ENCODE data around the gene PAAF1. TPM values are rescaled to one million over a fixed set of nuclear protein-coding genes. Genes with fewer than 3 reads are reported as not detected.
A peak's percentile ranks its signal among the peaks of the same experiment; 100 is the strongest.

The PAAF1 gene
- total and polyA plus RNA-seq, 11 donors = 3.9 to 18.4 (median 11.4) TPM

GRCh38 chr11:73862986-73863385, 13.8 kb upstream of the PAAF1 start:
- H3K36me3 ChIP-seq = peaks cover 0 to 58% (median 34%) of the 10 kb centered on the region in 9 donors
- H3K27ac ChIP-seq = no peak overlapping the region
- no peak for TF ChIP-seq POLR2A (IDR thresholded peaks at IDR 0.05)
- no peak for TF ChIP-seq CTCF (IDR thresholded peaks at IDR 0.05)
- H3K27me3 ChIP-seq = no peaks in the 10 kb centered on the region
- peaks cover 0 to 11% (median 0%) of the 10 kb centered on the region in 12 donors for H3K4me1 ChIP-seq
- no peak overlapping the region for H3K4me3 ChIP-seq
- H3K9me3 ChIP-seq = no peaks in the 10 kb centered on the region
- DNase-seq = no peak
- 67 to 77% (median 70%) methylated on average over 4 of the region's 4 CpGs for WGBS, 4 donors
- ATAC-seq = no peak
- intact Hi-C loops (cut with DNase I) = no loop called here

- Histone ChIP-seq H3K36me3 (peaks cover 0 to 55% (median 30%) of the 10 kb centered on the region in 9 donors), H3K4me1 (peaks cover 0 to 11% (median 0%) of the 10 kb centered on the region in 12 donors), H3K27ac (peak overlapping the region in 8 of 12 donors; percentile 5 to 52 (median 37)), H3K9me3 (no peaks in the 10 kb centered on the region), H3K4me3 (no peak overlapping the region), H3K27me3 (no peaks in the 10 kb centered on the region)
- peak in 3 of 4 donors; percentile 21 to 58 (median 37) for ATAC-seq
- intact Hi-C loops (cut with DNase I) = no loop called here
- DNase-seq = no peak
- WGBS, 4 donors = 86 to 97% (median 91%) methylated on average over 5 of the region's 5 CpGs
- TF ChIP-seq CTCF (IDR thresholded peaks at IDR 0.05) (no peak), POLR2A (IDR thresholded peaks at IDR 0.05) (no peak)
These were observed 10.7 kb upstream of the PAAF1 start for GRCh38 chr11:73866095-73866579.

GRCh38 chr11:73866586-73866996, 10.2 kb upstream of the PAAF1 start:
- no peak overlapping the region for H3K4me3 ChIP-seq
- peak in 3 of 4 donors; percentile 65 to 81 (median 73) for ATAC-seq
- no peak for TF ChIP-seq CTCF (IDR thresholded peaks at IDR 0.05)
- TF ChIP-seq POLR2A (IDR thresholded peaks at IDR 0.05) = no peak
- no peaks in the 10 kb centered on the region for H3K27me3 ChIP-seq
- H3K4me1 ChIP-seq = peaks cover 0 to 11% (median 0%) of the 10 kb centered on the region in 12 donors
- intact Hi-C loops (cut with DNase I) = no loop called here
- WGBS, 4 donors = 29 to 52% (median 45%) methylated on average over 2 of the region's 2 CpGs
- no peaks in the 10 kb centered on the region for H3K9me3 ChIP-seq
- peaks cover 0 to 55% (median 30%) of the 10 kb centered on the region in 9 donors for H3K36me3 ChIP-seq
- H3K27ac ChIP-seq = peak overlapping the region in 9 of 12 donors; percentile 5 to 55 (median 35)
- peak in 2 of 5 donors; percentile 38 to 61 for DNase-seq

- WGBS, 4 donors = 38 to 52% (median 48%) methylated on average over 1 of the region's 1 CpG
- Histone ChIP-seq H3K4me3 (no peak overlapping the region), H3K4me1 (peaks cover 0 to 11% (median 0%) of the 10 kb centered on the region in 12 donors), H3K27ac (no peak overlapping the region), H3K9me3 (no peaks in the 10 kb centered on the region), H3K27me3 (no peaks in the 10 kb centered on the region), H3K36me3 (peaks cover 0 to 64% (median 42%) of the 10 kb centered on the region in 9 donors)
- DNase-seq (no peak), ATAC-seq (peak in 2 of 4 donors; percentile 18 to 31)
- intact Hi-C loops (cut with DNase I) = no loop called here
- TF ChIP-seq CTCF (IDR thresholded peaks at IDR 0.05) = no peak
- TF ChIP-seq POLR2A (IDR thresholded peaks at IDR 0.05) = no peak
These were observed 7.4 kb upstream of the PAAF1 start for GRCh38 chr11:73869332-73869949.
